ENCODE results near the gene GYG2.
"Not testable (repeated sequence)": the region's sequence is repeated elsewhere in the genome, so short reads cannot be mapped to it uniquely, and the experiment has no call there.

Gene GYG2

DNA sequence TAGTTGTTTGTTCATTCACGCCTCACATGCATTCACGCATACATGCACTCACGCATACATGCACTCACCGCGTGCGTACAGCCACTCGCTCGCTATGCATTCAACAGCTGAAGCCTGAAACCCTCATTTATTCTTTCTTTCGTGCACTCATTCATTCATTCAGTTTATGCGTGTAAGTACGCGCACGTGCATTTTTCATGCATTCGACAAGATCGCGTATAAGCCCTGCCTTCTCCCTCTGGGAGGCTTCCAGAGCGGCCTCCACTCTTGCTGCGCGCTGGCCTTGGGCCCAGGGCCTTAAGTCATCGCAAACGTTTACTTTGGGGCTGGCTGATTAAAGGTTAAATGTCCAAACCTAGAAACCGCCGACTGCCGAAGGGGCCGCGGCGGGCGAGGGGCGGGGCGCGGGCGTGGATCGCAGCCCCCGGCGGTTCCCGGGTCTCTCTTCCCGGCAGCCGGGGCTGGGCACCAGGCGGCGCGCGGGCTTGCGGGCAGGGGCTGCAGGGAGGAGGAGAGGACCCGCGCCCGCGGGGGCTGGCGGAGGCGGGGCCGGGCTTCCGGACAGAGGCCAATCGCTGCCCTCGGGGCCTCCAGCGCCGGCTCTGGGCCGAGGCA lies at the start of gene GYG2:
TSS of gene GYG2 (plus strand) at position 587 of the 615 bp plus-strand sequence. CDS start 1,259 bp downstream, outside the sequence.
- DNase-seq, result no peak

DNA sequence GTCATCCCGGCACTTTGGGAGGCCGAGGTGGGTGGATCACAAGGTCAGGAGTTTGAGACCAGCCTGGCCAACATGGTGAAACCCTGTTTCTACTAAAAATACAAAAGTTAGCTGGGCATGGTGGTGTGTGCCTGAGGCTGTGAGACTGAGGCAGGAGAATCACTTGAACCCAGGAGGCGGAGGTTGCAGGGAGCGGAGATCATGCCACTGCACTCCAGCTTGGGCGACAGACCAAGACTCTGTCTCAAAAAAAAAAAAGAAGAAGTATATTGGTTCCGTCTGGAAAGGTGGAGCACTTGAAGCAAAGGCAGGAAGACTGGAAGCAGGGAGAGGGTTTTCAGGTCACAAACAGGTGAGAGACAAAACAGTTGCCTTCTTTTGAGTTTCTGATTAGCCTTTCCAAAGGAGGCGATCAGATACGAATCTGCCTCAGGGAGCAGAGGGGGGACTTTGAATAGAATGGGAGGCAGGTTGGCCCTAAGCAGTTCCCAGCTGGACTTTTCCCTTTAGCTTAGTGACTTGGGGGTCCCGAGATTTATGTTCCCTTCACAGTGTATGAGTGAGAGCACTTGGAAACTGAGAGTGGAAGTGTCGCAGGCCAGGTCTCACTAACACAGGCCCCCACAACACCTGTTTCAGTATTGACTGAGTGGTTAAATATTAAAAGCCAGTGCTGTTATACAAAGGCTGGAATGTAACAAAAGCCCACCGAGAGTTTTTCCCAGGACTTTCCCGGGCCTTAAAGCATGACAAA lies 48.1 kb upstream of the GYG2 start:
- not testable (repeated sequence) for DNase-seq

DNA sequence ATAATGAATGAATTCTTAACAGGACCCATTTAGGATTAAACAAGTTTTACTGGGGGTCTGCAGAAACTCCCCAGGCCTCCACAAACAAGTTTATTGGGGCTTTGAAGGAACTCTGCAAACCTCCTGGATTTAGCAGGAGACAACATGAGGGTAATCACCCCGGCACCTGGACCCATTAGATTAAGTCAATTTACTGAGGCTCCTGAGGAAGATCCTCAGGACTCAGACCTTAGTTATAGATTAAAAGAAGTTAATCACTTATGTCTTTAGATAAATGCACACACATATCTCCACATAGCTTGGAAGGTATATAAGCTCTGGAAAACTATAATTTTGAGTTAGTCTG lies 47.5 kb upstream of the GYG2 start:
- DNase-seq, result no peak

DNA sequence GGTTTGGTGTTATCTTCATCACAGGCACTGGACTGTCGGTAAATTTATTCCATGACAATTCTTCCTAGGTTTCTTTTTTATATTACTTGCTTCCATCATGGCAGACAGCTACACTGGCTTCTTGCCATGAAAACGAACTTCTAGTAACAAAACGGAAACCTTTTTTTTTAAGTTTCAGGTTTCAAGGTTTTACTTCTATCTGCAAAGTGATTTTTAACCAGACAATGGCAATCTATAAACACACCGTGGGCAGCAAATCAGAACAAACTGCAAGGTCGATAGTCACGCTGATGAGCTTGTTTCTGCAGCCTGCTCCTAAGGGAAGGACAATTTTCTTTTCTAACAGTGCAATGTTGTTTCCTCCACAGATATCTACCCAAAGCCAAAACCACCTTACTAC lies 47.0 kb upstream of the GYG2 start:
- no peak for DNase-seq

DNA sequence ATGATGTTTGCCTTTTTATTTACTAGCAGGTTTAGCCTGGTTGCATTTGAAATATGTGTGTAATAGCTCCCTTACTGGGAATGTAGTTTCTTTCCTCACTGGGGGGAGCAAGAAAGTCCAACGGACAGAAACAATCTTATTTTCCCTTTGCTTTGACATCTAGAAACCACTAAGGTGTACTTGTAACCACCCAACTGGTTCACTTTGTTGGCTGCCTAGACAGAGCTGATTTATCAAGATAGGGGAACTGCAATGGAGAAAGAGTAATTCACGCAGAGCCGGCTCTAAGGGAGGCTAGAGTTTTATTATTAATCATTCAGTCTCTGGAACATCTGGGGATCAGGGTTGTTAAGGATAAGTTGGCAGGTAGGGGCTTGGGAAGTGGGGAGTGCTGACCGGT lies 46.6 kb upstream of the GYG2 start:
- no peak for DNase-seq

DNA sequence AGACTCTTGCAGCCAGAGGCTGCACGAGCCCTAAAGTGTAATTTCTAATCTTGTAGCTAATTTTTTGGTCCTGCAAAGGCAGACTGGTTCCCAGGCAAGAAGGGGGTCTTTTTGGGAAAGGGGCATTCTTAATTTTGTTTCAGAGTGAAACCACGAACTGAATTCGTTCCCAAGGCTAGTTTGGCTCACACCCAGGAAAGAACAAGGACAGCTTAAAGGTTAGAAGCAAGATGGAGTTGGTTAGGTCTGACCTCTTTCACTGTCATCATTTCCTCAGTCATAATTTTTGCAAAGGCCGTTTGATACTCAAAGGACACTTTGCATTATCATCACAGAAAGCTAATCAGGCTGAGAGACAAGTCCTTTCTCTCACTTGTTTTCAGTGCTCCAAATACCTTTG lies 46.0 kb upstream of the GYG2 start:
- no peak for DNase-seq

DNA sequence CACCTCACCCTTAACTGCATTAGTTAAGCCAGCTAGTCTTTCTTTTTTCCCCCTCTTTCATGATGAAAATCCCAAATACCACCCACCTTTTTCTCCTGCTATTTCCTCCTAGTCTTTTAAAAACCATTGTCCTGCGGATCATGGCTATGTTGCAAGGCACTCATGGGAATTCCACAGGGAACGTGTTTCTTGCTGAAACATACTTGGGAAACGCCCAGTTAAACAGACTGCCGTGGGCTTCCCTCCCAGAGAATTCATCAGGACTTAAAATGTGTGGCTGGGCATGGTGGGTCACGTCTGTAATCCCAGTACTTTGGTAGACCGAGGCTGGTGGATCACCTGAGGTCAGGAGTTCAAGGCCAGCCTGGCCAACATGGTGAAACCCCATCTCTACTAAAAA lies 44.7 kb upstream of the GYG2 start:
- DNase-seq, result no peak

DNA sequence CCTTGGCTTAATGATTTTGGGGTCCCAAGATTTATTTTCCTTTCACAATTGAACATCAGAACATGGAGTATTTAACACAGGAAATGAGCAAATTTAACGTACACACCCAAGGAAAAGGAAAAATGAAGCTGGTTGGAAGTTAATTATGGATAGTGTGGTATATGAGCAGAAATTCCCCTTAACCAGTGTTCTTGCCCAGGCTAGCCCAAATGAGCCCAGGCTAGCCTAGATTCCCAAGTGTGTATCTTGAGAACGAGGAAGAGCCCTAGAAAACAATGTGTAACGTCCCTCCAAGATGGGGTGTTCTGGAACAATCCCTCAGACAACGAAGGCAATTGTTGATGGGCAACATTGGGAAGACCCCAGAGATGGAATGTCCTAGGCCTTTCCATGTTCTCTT lies 43.2 kb upstream of the GYG2 start:
- DNase-seq, result no peak

DNA sequence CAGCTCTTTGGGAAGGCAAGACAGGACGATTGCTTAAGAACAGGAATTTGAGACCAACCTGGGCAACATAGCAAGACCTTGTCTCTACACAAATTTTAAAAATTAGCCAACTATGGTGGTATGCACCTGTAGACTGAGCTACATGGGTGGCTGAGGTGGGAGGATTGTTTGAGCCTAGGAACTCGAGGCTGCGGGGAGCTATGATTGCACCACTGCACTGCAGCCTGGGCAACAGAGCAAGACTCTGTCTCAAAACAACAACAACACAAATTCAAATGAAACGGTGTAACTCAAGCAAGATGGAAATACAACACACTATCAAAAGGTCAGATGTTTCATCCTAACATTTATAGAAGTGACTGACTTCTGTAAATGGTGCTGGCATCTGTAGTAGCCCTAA lies 39.8 kb upstream of the GYG2 start:
- no peak for DNase-seq

DNA sequence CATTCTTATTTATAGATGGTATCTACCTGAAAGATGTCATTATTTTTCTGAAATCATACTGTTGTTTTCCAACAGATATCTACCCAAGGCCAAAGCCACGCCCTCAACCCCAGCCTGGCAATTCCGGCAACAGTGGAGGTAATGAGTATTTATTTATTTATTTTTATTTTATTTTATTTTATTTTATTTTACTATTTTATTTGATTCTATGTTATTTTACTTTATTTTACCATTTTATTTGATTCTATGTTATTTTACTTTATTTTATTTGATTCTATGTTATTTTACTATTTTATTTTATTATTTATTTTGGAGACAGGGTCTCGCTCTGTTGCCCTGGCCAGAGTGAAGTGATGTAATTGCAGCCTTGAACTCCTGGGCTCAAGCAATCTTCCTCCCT lies 39.2 kb upstream of the GYG2 start:
- no peak for DNase-seq

DNA sequence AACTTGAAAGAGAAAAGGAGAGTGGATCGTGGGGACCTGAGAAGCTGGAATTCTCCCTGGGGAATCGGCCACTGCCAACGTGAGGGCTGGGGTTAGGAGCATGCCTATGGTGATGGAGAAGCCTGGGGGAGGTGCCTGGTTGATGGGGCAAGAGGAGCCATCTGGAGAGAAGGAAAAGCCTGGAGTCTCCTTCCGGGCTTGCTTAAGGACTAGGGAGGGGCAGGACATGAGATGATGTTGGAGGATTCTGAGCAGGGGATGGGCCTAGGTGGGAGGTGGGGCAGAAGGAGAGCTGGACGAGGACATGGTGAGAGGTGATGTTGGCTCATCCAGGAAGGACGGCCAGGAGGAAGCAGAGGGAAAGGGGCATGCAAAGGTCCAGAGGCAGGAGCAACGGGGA lies 35.0 kb upstream of the GYG2 start:
- DNase-seq, result no peak

DNA sequence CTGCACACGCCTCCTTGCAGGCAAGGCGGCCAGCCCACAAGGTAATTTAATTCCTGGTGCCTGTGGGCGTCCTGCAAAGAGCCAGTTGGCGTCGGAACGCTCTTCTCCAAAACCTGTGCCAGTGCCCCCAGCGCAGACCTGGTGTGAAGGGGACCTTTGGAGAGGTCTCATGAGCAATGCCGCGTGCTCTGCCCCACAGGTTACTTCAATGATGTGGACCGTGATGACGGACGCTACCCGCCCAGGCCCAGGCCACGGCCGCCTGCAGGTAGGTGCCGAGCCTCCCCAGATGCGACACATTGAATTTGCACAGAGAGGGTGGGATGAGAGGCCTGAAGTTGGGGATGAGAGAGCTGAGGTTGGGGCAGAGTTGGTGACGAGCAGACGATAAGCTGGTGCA lies 34.4 kb upstream of the GYG2 start:
- DNase-seq, result no peak

DNA sequence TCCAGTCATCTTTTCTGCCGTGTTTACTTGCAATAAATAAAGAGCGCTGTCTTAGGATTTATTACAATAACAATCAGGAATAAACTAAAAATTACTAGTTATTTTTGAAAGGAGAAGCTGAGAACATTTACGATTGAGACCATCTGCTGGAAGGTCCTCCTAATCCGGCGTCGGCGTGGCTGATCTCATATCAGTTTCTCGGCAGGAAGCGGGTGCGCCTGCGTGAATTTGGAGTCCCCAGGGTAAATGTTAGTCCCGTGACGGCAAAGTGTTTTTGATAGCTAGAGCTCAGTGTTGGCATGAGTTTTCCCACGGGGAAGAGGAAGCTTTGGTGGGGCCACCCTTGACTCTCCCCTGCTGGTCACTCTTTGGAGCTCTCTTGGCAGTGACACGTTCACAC lies 31.9 kb upstream of the GYG2 start:
- DNase-seq, result not testable (repeated sequence)

DNA sequence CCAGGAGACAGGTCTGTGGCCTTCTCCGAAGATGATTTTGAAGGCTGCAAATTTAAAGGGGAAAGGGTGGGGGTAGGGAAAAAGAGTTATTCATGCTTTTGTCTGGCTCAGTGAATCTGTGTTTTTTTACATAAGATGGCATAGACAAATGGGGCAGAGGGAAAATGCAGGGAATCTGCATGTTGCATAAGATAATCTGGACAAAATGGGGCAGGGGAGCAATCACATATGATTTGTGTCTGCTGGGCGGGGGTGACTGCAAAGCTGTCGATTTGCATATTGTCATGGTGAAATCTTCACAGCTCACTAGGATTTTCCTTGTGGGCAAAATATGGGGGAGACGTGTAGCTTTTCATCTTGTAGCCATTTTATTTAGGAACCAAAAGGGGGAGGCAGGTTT lies 29.4 kb upstream of the GYG2 start:
- no peak for DNase-seq

DNA sequence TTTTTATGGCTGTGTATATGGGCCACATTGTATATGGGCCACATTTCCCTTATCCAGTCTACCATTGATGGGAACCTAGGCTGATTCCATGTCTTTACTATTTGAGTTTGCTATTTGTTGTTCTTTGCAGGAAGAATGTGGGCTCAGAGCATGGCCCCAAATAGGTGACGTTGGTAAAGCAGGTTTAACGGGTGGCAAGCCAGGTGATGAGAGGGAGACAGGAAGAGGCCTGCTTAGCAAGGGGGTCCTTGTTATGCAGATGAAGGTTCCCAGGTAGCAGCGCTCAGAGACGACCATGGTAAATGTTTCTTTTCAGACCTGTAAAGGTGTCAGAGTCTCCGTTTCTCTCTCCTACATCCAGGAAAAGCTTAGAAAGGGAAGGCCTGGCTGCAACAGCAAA lies 28.8 kb upstream of the GYG2 start:
- DNase-seq, result not testable (repeated sequence)

DNA sequence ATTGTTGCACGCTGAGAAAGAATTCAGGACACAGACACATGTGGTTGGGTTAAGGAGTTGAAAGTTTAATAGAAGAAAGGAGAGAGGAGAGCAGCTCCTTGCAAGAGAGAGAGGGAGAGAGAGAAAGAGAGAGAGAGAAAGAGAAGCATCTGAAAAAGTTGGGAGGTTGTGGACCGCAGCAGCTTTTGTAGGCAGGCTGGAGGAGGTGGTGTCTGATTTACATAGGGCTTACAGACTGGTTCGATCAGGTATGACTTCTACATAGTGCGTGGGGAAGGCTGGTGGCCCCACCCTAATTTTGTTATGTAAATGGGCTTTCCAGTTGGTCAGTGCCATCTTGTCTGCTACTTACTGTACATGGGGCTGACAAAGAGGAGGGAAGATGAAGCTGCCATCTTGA lies 27.5 kb upstream of the GYG2 start:
- no peak for DNase-seq

DNA sequence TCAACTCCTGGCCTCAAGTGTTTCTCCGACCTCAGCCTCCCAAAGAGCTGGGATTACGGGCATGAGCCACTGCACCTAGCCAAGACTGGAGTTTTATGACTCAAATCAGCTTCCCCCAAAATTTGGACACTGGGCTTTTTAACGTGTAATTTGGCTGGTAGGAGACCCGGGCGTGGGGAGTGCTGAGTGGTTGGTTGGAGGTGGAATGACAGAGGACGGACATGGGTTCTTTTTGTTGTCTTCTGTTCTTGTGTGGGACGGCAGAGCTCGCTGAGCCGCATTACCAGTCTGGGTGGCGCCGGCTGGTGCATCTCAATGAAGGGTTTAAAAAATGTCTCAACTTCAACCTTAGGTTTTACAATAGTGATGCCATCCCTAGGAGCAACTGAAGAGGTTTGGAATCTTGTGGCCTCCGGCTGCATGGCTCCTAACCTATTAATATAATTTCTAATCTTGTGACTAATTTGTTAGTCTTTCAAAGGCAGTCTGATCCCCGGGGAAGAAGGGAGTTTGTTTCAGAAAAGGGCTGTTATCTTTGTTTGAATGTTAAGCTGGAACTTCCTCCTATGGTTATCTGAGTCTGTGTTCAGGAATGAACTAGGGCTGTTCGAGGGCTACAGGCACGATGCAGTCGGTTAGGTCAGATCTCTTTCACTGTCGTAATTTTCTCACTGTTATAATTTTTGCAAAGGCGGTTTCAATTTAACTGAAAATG lies 26.2 kb upstream of the GYG2 start:
- not testable (repeated sequence) for DNase-seq

DNA sequence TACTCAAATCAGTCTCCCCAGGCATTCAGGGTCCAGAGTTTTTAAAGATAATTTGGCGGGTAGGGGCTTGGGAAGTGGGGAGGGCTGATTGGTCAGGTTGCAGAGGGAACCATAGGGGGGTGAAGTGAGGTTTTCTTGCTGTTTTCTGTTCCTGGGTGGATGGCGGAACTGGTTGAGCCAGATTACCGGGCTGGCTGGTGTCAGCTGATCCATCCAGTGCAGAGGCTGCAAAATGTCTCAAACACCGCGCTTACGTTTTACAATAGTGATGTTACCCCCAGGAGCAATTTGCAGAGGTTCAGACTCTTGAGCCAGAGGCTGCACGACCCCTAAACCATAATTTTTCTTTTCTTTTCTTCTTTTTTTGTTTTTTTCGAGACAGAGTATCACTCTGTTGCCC lies 25.2 kb upstream of the GYG2 start:
- DNase-seq, result not testable (repeated sequence)

DNA sequence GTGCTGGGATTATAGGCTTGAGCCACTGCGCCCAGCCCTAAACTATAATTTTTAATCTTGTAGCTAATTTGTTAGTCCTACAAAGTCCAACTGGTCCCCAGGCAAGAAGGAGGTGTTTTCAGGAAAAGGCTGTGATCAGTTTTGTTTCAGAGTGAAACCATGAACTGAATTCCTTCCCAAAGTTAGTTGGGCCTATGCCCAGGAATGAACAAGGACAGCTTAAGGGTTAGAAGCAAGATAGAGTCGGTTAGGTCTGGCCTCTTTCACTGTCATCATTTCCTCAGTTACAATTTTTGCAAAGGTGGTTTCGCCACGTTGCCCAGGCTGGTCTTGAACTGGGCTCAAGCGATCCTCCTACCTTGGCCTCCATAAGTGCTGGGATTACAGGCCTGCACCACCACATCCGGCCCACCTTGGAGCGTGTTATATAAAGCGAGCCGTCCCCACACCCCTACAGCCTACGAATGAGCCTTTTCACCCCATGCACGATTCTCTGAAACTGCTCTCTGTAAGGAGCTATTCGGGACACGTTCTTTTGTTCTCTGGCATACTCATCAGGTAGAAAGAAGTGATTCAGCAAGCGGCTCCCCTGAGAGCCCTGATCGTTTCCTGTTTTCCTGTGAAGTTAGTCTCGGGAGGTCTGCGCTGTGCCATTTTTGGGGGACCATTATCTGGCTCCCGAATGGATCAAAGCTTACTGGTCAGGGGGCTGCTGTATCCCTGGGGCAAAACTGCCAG lies 24.5 kb upstream of the GYG2 start:
- DNase-seq, result not testable (repeated sequence)

DNA sequence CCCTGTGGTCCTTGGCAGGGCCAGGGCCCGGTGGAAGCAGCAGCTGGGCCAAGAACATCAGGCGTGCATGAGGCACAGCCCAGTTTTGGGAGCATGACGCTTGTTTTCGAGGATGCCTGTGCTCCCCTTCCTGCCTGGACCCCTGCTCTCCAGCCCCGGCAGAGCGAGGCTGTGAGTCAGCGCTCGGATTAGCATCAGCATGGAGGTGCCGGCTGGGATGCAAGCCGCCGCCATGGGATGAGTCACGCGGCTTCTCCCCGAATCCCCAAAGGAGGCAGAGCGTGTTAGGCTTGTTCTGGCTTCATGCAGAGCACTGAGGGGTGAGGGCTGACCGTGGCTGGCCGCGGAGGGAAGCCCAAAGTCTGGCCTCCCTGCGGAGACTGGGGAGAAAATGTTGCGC lies 23.9 kb upstream of the GYG2 start:
- DNase-seq, result not testable (repeated sequence)

DNA sequence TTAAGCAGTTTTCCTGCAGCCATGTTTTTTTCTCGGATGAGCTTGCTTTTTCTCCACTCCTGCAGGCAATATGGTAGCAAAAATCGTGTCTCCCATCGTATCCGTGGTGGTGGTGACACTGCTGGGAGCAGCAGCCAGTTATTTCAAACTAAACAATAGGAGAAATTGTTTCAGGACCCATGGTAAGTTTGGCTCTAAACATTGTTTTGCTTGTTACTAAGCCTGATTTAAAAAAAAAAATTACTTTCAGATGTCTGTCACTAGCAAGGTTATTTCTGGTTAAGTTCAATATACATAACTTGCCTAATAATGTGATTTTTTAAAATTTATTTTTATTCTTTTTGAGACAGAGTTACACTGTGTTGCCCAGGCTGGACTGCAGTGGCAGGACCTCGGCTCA lies 17.5 kb upstream of the GYG2 start:
- no peak for DNase-seq

DNA sequence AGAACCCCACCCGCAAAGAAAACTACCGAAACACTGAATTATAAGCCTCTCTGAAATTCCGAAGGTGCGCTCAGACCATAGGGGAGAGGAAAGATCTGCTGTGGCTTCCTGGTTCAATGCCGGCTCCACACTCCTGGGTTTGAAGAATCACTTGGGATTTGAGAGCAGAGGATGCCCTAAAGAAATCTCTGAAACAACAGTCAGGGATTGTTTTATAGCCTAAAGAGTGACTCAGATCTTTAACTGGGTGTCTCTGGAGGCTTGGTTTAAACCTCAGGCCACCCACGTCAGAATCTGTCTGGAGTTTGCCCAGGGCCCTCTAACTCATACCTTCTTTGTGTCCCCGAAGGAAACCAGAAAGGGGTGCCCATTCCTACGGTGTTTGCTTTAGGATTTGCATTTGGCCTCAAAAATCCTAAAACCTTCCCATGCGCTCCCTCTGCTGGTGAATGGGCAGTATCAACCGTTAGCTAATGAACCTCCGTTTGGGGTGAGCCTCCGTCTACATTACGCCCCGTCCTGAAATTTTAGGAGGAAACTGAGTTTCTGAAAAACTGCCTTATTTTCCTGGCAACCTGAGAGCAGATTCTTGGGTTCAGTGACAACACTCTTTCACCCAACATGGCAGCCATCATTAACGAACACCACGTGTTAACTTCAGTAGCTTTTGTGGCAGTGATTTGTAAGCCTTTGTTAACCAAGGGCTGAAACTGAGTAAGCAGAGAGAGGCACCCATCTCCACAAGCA lies 16.4 kb upstream of the GYG2 start:
- peak; percentile 55 for DNase-seq

DNA sequence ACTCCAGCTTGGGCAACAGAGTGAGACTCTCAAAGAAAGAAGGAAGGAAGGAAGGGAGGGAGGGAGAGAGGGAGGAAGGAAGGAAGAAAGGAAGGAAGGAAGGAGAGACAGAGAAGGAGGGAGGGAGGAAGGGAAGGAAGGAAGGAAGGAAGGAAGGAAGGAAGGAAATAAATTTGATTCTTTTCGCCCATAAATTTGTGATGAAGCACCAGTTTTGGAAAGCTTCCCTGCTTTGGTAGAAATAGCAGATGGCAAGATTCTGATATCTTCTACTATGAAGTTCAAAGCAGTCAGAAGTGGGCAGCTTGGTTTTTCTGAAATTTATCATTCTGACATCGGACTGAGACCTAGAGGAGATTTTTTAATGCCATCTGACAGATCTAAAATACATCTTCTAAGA lies 11.7 kb upstream of the GYG2 start:
- no peak for DNase-seq

All from activated CD8-positive, alpha-beta memory T cell treated with anti-CD3 and anti-CD28 coated beads, Interleukin-2, amount 50 U/mL, for 4 hours (primary cell).